ENCODE measurements around the gene ARHGEF28.

Gene ARHGEF28

DNA sequence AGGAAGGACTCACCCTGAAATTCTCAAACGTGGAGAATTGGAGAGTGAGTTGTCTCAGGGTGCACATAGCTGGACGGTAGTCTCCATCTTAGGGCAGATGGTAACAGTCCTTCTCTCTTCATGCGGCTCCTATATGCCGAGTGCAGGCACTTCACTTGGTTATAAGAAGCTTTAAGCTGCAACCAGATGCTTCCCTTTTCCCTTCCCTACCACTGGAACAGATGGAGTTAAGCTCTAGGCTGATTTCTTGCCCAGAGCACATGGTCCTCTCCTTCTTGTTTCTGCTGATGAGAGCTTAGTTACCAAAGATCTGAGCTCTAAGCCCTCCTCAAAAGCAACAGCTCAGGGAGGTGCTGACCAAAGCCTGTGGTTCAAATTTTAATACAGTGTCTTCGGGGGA, 355.7 kb downstream of the ARHGEF28 start:
- no peak for TF ChIP-seq CTCF (IDR thresholded peaks at IDR 0.05; ENCODE audit: insufficient read depth, low read length, missing control alignments)
- ChIA-PET POLR2A (no interaction called here), CTCF (interaction anchor here (1.3 kb wide), 1 partner anchor 660 kb away, joined by 3 read pairs; no protein-coding TSS in a partner anchor)
- no peak overlapping the region for H3K4me3 ChIP-seq (ENCODE audit: low read depth, low read length)
- DNase-seq (ENCODE audit: low read depth, low spot score), result no peak

DNA sequence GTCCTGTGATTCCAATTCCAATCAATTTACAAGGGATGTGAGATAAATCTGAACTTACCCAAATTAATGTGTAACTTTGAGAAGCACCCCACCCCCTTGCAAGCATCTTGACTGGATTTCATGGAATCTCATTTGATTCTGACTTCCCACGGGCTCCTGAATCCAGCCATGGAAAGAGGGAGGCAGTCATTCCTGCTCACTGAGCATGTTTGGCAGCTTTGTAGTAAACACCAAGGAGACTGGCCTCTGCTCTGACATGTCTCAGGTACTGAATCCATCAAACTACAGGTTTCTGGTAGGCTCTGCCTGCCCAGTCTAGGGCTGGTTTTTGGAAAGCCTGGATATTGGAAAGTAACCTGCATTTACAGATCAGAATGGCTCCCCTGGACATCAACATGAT, 357.6 kb downstream of the ARHGEF28 start:
- ChIA-PET POLR2A (no interaction called here), CTCF (no interaction called here)
- no peak for TF ChIP-seq CTCF (IDR thresholded peaks at IDR 0.05; ENCODE audit: insufficient read depth, low read length, missing control alignments)
- no peak overlapping the region for H3K4me3 ChIP-seq (ENCODE audit: low read depth, low read length)
- DNase-seq (ENCODE audit: low read depth, low spot score), result no peak

- ChIA-PET CTCF (interaction anchor here (1.1 to 2.9 kb wide), 4 partner anchors 12 to 664 kb away, joined by 3 to 15 read pairs (median 4); partner anchors contain the start of gene ENC1), POLR2A (no interaction called here)
- H3K4me3 ChIP-seq (ENCODE audit: low read depth, low read length), result no peak overlapping the region
- peak; percentile 35 for TF ChIP-seq CTCF (IDR thresholded peaks at IDR 0.05; ENCODE audit: insufficient read depth, low read length, missing control alignments)
- DNase-seq (ENCODE audit: low read depth, low spot score), result no peak
Observed at GRCh38 chr5:73985145-73985544, 359.1 kb downstream of the ARHGEF28 start.

GRCh38 chr5:73986729-73987128, 360.7 kb downstream of the ARHGEF28 start:
- ChIA-PET POLR2A (no interaction called here), CTCF (interaction anchor here (0.9 to 2.9 kb wide), 3 partner anchors 10 to 662 kb away, joined by 3 to 15 read pairs (median 4); partner anchors contain the start of gene ENC1)
- no peak for TF ChIP-seq CTCF (IDR thresholded peaks at IDR 0.05; ENCODE audit: insufficient read depth, low read length, missing control alignments)
- DNase-seq (ENCODE audit: low read depth, low spot score), result no peak
- no peak overlapping the region for H3K4me3 ChIP-seq (ENCODE audit: low read depth, low read length)

- no peak for DNase-seq (ENCODE audit: low read depth, low spot score)
- POLR2A ChIA-PET, result no interaction called here
- no peak overlapping the region for H3K4me3 ChIP-seq (ENCODE audit: low read depth, low read length)
- CTCF ChIA-PET, result interaction anchor here (1.1 kb wide), 1 partner anchor 661 kb away, joined by 3 read pairs; no protein-coding TSS in a partner anchor
- no peak for TF ChIP-seq CTCF (IDR thresholded peaks at IDR 0.05; ENCODE audit: insufficient read depth, low read length, missing control alignments)
Observed at GRCh38 chr5:73987915-73988314, 361.9 kb downstream of the ARHGEF28 start.

DNA sequence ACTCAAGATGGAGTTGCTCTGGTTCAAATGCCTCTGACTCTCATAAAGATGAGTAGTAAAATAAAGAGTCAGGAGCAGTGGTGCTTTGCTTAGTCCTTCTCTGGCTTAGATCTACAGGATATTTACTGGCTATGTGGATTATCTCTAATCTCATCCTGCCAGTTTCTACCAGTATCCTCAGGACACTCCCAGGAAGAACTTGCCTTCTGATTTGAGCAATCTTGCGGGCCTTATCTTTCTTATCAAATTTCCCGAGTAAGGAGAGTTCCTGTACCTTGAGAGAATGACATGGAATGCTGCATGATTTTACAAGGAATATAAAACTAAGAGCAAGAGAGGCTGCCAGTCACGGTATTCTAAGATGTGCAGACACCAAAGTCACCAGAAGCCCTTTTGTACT, 364.0 kb downstream of the ARHGEF28 start:
- no peak for TF ChIP-seq CTCF (IDR thresholded peaks at IDR 0.05; ENCODE audit: insufficient read depth, low read length, missing control alignments)
- no peak overlapping the region for H3K4me3 ChIP-seq (ENCODE audit: low read depth, low read length)
- POLR2A ChIA-PET, result no interaction called here
- DNase-seq (ENCODE audit: low read depth, low spot score), result no peak
- CTCF ChIA-PET, result no interaction called here

All from AG04449 (cell line).